ENCODE measurements around the gene UBXN11. TPM values are rescaled to one million over a fixed set of nuclear protein-coding genes. Genes with fewer than 3 reads are reported as not detected.

The UBXN11 gene
- total and polyA plus RNA-seq, 2 of the 13 experiments (the other 11 are each of a cell fraction or from before 2014, with no cell fraction given): 9.3 to 10.4 TPM

GRCh38 chr1:26281091-26281958, 25.1 kb downstream of the UBXN11 start (continued):
- TF ChIP-seq BRF2 (CRISPR knock-in tag; IDR thresholded peaks at IDR 0.05) (no peak), ZNF576 (CRISPR knock-in tag; IDR thresholded peaks at IDR 0.05) (no peak)

- ChIA-PET CTCF (ENCODE audit: low intra/inter-chr PET ratio, low total read pairs) (no interaction called here), POLR2A (interaction anchor here (1.1 to 2.9 kb wide), 7 partner anchors 47 to 151 kb away, joined by 3 to 13 read pairs (median 5); partner anchors contain the start of genes CEP85, CRYBG2 and DHDDS)
- no peaks in the 10 kb centered on the region for H3K9me3 ChIP-seq (ENCODE audit: low read length)
- in situ Hi-C loops (cut with HindIII; ENCODE audit: extremely low pct_ligation_motif_present, low pct_unique_long_range_greater_than_20kb): loop anchor here (5.0 kb wide), 2 partner anchors 42 to 112 kb away; no protein-coding TSS in a partner anchor
- no peaks in the 10 kb centered on the region for H4K20me1 ChIP-seq (ENCODE audit: insufficient read depth, low read length)
- WGBS (ENCODE audit: low lambda C conversion rate): 53% methylated on average over 10 of the region's 20 CpGs
- H3K36me3 ChIP-seq (replicated peaks in 1 of 2; ENCODE audit: control insufficient read depth in 1 of 2, insufficient read depth in 2 of 2, low read length in 2 of 2): peaks cover 11 to 30% of the 10 kb centered on the region in 2 experiments
- H3K27me3 ChIP-seq (ENCODE audit: control insufficient read depth in 1 of 2, insufficient read depth in 2 of 2, low read length in 2 of 2): no peaks in the 10 kb centered on the region
- H2AFZ ChIP-seq (ENCODE audit: low read length): no peak overlapping the region
- no peak for FAIRE-seq
- H3K4me2 ChIP-seq (ENCODE audit: low read depth, low read length): peak overlapping the region; percentile 85
- peak overlapping the region; percentile 51 for H3K27ac ChIP-seq (ENCODE audit: extremely low read length, insufficient read depth, low read length)
- no peak for DNase-seq (ENCODE audit: low spot score)
- peak; percentile 2 for ATAC-seq
- peak overlapping the region; percentile 61 to 78 (median 68); a peak in 5 of 6 replicates for H3K4me3 ChIP-seq (replicated peaks in 1 of 3; ENCODE audit: insufficient read depth in 1 of 3, low read depth in 2 of 3, low read length in 3 of 3)
- intact Hi-C loops (cut with micrococcal nuclease; ENCODE audit: unreplicated experiment): no loop called here
- no peaks in the 10 kb centered on the region for H3K79me2 ChIP-seq (ENCODE audit: insufficient read depth, low read length)
- H3K4me1 ChIP-seq (ENCODE audit: insufficient read depth, low read length): peaks cover 39% of the 10 kb centered on the region
- BruUV-seq (replicated peaks): no TSS peak
- H3K9ac ChIP-seq (ENCODE audit: insufficient read depth, low read depth, low read length): peak overlapping the region; percentile 69
- TF ChIP-seq SMAD3 (CRISPR knock-in tag; IDR thresholded peaks at IDR 0.05) (no peak), TIGD3 (CRISPR knock-in tag; IDR thresholded peaks at IDR 0.05; ENCODE audit: borderline replicate concordance) (no peak), ZFP37 (CRISPR knock-in tag; IDR thresholded peaks at IDR 0.05; ENCODE audit: borderline replicate concordance) (no peak), NPAS2 (CRISPR knock-in tag; IDR thresholded peaks at IDR 0.05; ENCODE audit: borderline replicate concordance) (no peak), NONO (IDR thresholded peaks at IDR 0.05) (no peak), NONO (CRISPR knock-in tag; conservative IDR thresholded peaks at IDR 0.05) (no peak), ZNF383 (CRISPR knock-in tag; IDR thresholded peaks at IDR 0.05; ENCODE audit: borderline replicate concordance) (no peak), PAF1 (CRISPR knock-in tag; IDR thresholded peaks at IDR 0.05) (no peak), GPN1 (CRISPR knock-in tag; IDR thresholded peaks at IDR 0.05; ENCODE audit: borderline replicate concordance) (no peak), ELK4 (CRISPR knock-in tag; IDR thresholded peaks at IDR 0.05; ENCODE audit: borderline replicate concordance) (no peak), RFXANK (CRISPR knock-in tag; IDR thresholded peaks at IDR 0.05) (no peak), EHMT2 (IDR thresholded peaks at IDR 0.05; ENCODE audit: borderline replicate concordance, low read depth, low read length) (no peak), ZNF292 (CRISPR knock-in tag; IDR thresholded peaks at IDR 0.05; ENCODE audit: borderline replicate concordance, low read depth) (no peak), ELF1 (CRISPR knock-in tag; IDR thresholded peaks at IDR 0.05) (no peak), ZNF644 (CRISPR knock-in tag; IDR thresholded peaks at IDR 0.05; ENCODE audit: low read depth) (no peak)
These were observed 25.9 kb downstream of the UBXN11 start for GRCh38 chr1:26280333-26281042.
